SK-N-MC (cell line): ENCODE measurements around the gene TDRKH.

Experiments
- EZH2 ChIP-seq: fragments of 200-600 bp; sonication (generic); IDR thresholded peaks from one replicate; pipeline ENCODE4 v1.6.1; 2017; ENCODE audit warnings: antibody characterized with exemption
- POLR2AphosphoS5 ChIP-seq: IDR thresholded peaks from 2 replicates; pipeline ENCODE4 v1.6.1; 2012; ENCODE audit warnings: mild to moderate bottlenecking, low read depth, low read length, borderline replicate concordance

- no peak for TF ChIP-seq POLR2AphosphoS5
- TF ChIP-seq EZH2, result no peak
Measured at GRCh38 chr1:151823175-151823574, 32.9 kb upstream of the TDRKH start.
